ENCODE results near the gene NEDD1. TPM values are rescaled to one million over a fixed set of nuclear protein-coding genes. Genes with fewer than 3 reads are reported as not detected.

Gene NEDD1
- total RNA-seq, 1 experiment from 2014 or later = 30.3 TPM

- no TSS peak for BruUV-seq (replicated peaks)
- H3K27me3 ChIP-seq (ENCODE audit: control insufficient read depth, insufficient read depth, low read length) = peaks cover 3% of the 10 kb centered on the region; the same call in 1 of the 2 replicates
- intact Hi-C loops (cut with micrococcal nuclease; ENCODE audit: unreplicated experiment) = no loop called here
- TF ChIP-seq REST (IDR thresholded peaks at IDR 0.05; ENCODE audit: insufficient read depth in 1 of 2, low read depth in 2 of 2, low read length in 1 of 2) (no peak), SIN3A (IDR thresholded peaks at IDR 0.05; ENCODE audit: borderline replicate concordance, insufficient read depth, low read depth, low read length) (no peak), POLR2AphosphoS5 (IDR thresholded peaks at IDR 0.05; ENCODE audit: low read depth, low read length) (no peak), TCF7L2 (IDR thresholded peaks at IDR 0.05; ENCODE audit: low read depth, low read length) (no peak), CTCF (IDR thresholded peaks at IDR 0.05) (no peak)
- no peaks in the 10 kb centered on the region for H3K9me3 ChIP-seq (ENCODE audit: control insufficient read depth, insufficient read depth, low read depth, low read length)
- ChIA-PET CTCF (no interaction called here), POLR2A (interaction anchor here (0.6 kb wide), 1 partner anchor 167 kb away, joined by 10 read pairs; no protein-coding TSS in a partner anchor)
- in situ Hi-C loops (cut with HindIII; ENCODE audit: low pct_unique_long_range_greater_than_20kb, low sequenced_read_pairs) = no loop called here
- H3K4me3 ChIP-seq (ENCODE audit: low read depth in 2 of 2, low read length in 2 of 2) = no peak overlapping the region
- no peak for ATAC-seq
- no peaks in the 10 kb centered on the region for H3K4me1 ChIP-seq (ENCODE audit: control insufficient read depth, insufficient read depth, low read length)
- H3K36me3 ChIP-seq (ENCODE audit: control insufficient read depth, insufficient read depth, low read length) = no peaks in the 10 kb centered on the region
- DNase-seq (ENCODE audit: low read depth, low spot score) = no peak
- no peak overlapping the region for H3K27ac ChIP-seq (ENCODE audit: low read length)
Measured at GRCh38 chr12:96864335-96864734, 42.7 kb upstream of the NEDD1 start.

- ChIA-PET CTCF (no interaction called here), POLR2A (no interaction called here)
- in situ Hi-C loops (cut with HindIII; ENCODE audit: low pct_unique_long_range_greater_than_20kb, low sequenced_read_pairs) = no loop called here
- ATAC-seq = no peak
- no peak overlapping the region for H3K4me3 ChIP-seq (ENCODE audit: low read depth in 2 of 2, low read length in 2 of 2)
- H3K9me3 ChIP-seq (ENCODE audit: control insufficient read depth, insufficient read depth, low read depth, low read length) = no peaks in the 10 kb centered on the region
- no peaks in the 10 kb centered on the region for H3K4me1 ChIP-seq (ENCODE audit: control insufficient read depth, insufficient read depth, low read length)
- no peak for DNase-seq (ENCODE audit: low read depth, low spot score)
- TF ChIP-seq TCF7L2 (IDR thresholded peaks at IDR 0.05; ENCODE audit: low read depth, low read length) (no peak), SIN3A (IDR thresholded peaks at IDR 0.05; ENCODE audit: borderline replicate concordance, insufficient read depth, low read depth, low read length) (no peak), REST (IDR thresholded peaks at IDR 0.05; ENCODE audit: insufficient read depth in 1 of 2, low read depth in 2 of 2, low read length in 1 of 2) (no peak), CTCF (IDR thresholded peaks at IDR 0.05) (no peak), POLR2AphosphoS5 (IDR thresholded peaks at IDR 0.05; ENCODE audit: low read depth, low read length) (no peak)
- intact Hi-C loops (cut with micrococcal nuclease; ENCODE audit: unreplicated experiment) = no loop called here
- H3K36me3 ChIP-seq (ENCODE audit: control insufficient read depth, insufficient read depth, low read length) = no peaks in the 10 kb centered on the region
- BruUV-seq (replicated peaks) = no TSS peak
- no peak overlapping the region for H3K27ac ChIP-seq (ENCODE audit: low read length)
- H3K27me3 ChIP-seq (ENCODE audit: control insufficient read depth, insufficient read depth, low read length) = no peaks in the 10 kb centered on the region; the same call in 1 of the 2 replicates
Measured at GRCh38 chr12:96866801-96867590, 40.1 kb upstream of the NEDD1 start.
